SH-SY5Y (cell line): Measurements from ENCODE around the gene PDILT.

Experiments used
- GATA2 ChIP-seq: IDR thresholded peaks from 2 replicates; pipeline ENCODE4 v1.6.1; 2011; ENCODE audit warnings: mild to moderate bottlenecking, low read depth, low read length
- GATA3 ChIP-seq: IDR thresholded peaks from 2 replicates; pipeline ENCODE4 v1.6.1; 2011; ENCODE audit warnings: low read depth, mild to moderate bottlenecking, low read length, moderate library complexity

DNA sequence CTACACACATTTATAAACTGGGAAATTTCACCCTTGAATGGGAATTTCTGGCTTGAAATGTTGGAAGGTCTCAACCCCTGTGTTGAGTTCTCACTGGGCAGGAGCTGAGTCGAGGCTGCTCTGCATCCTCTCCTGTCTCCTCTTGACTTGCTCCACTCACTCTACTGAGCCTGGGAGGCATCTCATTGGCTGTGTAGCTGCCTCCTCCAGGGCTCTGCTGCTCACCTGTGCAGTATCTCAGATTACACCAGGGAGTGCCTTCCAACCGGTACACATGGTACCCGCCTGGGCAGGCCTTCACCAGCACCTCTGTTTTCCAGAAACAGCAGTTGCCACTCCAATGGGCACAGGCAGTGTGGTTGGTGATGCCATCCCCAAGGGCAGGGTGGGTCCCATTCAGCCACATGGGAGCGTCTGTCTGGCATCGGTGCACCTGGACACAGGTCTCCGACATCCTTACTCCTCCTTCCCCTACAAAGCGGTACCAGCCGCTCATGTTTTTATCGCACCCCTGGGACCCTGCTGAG lies 80.9 kb downstream of the PDILT start:
- no peak for TF ChIP-seq GATA2
- TF ChIP-seq GATA3 = no peak
